Stimulated activated CD4-positive, alpha-beta T cell treated with anti-CD3 and anti-CD28 coated beads, TNF-alpha, amount 100 ng/mL, for 24 hours (primary cell): ENCODE measurements around the gene BICD2.
"Not testable (repeated sequence)": the region's sequence is repeated elsewhere in the genome, so short reads cannot be mapped to it uniquely, and the experiment has no call there.

Experiments
- DNase-seq, 3 experiments: peaks; one replicate each; pipeline ENCODE4 v3.0.0-alpha.2; 2020; ENCODE audit warnings: low read depth in 3 of 3

Gene BICD2

DNA sequence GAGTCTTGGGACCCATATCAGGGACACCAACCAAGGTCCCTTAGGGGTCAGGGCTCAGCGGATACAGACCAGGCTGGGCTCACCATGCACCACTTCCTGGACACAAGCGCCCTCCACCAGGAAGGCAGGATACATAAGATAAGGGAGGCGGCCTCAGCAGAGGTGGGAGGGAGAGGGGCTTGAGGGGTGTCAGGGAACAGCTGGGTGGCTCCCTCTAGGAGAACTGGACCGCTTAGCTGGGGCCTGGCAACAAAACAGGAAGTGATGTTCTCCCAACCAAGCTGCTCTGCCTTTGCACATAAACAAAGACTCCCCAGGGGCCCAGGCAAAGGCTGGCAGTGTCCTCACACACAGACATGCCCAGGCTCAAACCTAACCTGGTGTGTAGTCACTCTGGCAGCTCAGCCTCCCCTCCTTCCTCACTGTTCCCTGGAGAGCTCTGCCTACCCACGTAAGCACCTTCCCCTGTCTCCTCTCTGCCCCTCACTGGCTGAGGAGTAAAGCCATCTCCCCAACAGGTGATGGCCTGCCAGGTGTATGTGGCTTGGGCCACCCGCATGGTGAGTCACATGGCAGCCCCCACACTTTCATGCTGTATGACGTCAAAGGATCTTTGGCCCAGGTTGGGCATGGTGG, 5.8 kb upstream of the BICD2 start:
- no peak for DNase-seq

DNA sequence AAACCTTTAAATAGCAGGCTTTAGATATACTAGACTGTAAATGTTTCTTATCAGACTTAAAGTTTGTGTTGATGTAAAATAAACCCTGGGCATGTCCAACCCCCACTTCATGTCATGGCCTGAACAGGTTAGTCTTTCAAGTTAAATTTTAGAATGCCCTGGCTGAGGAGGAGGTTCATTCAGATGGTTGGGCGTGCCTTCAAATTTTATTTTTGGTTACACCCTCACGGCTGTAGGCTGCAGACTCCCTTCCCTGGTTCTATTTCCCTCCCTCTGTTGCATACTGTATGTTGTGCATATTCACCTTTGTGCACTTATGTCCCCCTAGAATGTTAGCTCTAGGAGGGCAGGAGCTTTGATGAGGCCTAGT, 5.3 kb upstream of the BICD2 start:
- DNase-seq, result no peak

DNA sequence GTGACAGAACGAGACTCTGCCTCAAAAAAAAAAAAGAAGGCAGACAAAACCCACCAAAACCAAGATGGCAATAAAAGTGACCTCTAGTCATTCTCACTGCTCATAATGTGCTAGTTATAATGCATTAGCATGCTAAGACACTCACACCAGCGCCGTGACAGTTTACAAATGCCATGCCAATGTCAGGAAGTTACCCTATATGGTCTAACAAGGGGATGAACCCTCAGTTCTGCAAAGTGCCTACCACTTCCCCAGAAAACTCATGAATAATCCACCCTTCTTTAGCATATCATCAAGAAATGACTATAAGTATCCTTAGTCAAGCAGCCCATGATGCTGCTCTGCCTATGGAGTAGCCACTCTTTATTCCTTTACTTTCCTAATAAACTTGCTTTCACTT, 4.7 kb upstream of the BICD2 start:
- DNase-seq, result no peak

DNA sequence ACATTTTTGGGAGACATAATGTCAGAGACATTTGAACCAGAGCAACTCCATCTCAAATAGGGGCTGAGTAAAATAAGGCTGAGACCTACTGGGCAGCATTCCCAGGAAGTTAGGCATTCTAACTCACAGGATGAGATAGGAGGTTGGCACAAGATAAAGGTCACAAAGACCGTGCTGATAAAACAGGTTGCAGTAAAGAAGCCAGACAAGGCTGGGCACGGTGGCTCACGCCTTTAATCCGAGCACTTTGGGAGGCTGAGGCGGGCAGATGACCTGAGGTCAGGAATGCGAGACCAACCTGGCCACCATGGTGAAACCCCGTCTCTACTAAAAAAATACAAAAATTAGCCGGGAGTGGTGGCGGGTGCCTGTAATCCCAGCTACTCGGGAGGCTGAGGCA, 4.2 kb upstream of the BICD2 start:
- not testable (repeated sequence) for DNase-seq

DNA sequence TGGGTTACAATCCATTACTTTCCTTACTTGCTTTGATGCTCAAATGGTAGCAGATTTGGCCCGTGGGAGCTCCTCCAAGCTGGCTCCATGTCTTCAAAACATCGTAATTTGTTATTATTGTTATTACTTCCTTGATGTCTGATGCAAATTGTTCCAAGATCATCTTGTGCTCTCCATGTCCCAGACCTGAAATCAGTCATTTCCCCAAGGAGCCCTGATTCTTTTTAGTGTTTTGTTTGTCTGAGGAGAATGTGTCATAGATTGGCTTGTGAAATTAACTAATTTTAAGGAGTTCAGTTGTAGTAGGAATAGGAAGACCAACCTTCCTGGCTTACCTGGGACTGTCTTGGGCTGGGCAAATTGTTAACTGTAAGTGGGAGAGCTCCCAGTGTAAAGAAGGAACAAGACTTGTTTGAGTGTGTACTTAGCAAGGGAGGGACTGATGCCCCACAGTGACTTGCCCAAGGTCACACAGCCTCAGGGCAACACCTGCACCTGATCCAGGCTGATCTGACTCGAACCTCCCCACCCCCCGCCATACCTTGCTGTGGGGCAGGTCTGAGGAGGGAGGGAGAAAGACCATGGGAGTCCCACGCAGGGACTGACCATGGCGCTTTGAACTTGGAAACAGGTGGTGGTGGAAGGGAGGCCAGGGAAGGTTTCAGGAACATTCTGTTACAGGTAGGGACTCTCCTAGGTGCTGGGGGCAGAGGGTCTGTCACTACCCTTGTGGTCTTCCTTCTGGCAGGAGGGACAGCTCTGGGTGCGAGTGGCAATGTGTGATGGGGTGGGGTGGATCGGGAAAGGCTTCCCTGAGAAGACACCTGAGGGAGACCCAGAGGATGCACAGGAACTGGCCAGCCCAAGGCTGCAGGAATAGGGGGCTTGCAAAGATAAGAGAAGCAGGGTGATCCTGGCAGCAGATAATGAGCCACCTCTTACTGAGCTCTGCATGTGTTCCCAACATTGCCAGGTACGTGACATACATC, 2.7 kb upstream of the BICD2 start:
- no peak for DNase-seq

DNA sequence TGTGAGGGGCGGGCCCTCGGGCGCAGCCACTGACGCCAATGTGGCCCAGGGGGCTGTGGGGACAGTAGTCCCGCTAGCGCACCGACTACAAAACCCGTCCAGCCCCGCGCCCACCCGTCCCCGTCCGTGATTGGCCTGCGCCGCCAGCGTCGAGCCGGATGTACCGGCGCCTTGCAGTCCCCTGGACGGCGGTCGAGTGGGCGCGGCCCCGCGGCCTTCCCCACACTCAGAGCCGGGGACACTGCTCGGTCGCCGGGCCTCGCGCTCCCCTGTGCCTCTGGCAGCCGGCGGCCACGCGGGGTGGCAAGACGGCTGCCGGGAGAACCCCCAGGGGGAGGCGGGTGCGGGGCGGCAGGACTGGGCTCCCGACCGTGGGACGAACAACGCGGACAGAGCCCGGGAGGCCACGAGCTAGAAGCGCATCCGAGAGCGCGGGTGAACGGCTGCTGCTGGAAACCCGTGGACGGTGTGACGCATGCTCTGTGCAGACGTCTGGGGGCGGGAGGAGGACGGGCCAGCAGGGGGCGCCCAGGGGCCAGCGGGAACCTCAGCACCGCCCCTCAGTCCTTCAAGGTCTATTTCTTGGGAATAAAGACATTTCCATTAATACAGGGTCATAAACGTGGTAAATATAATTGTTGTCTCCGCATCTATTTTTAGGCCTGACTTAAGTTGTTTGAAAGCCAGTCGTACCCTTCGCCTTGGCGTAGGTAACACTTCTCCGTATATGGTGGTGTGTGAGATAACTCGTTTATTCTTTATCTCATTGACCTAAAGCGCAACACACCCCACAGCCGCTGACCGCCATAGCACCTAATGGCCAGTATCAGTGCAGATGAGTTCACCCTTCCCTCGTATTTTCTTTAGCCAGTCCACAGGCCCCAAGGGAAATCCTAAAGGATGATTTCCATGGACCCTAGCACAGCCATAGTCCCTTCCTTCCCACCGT, 629 bp upstream of the BICD2 start:
- DNase-seq, result peak; percentile 94 to 98 (median 94)

DNA sequence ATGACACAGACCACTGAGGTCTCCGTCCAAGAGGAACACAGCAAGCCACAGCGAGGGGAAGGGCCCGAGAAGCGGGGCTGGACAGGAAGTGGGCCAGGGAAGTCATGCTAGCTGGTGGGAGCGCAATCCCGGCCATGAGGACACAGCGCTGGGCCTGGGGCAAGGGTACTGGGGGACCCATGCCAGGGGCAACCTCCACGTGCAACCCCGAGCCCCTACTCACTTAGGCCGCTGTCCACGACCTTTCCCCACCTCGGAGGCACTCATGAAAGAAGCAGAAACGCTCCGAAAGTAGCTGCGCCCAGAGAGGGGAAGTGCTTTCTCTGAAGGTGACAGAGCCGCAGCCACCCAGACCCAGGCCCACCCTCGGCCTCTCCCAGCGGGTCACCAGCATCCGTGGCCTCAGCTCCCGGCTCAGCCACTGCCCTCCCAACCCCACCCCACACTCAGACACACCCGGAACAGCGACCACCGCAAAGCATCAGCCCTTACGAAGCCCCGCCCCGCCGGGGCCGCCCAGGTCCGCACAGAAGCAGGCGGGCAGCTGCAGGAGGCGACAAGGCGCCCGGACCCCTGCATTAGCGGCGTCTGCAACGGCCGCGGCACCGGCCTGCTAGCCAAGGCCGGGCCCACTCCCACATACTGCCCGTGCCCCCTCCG, 782 bp downstream of the BICD2 start:
- peak in 1 of 3 experiments; percentile 35 for DNase-seq

DNA sequence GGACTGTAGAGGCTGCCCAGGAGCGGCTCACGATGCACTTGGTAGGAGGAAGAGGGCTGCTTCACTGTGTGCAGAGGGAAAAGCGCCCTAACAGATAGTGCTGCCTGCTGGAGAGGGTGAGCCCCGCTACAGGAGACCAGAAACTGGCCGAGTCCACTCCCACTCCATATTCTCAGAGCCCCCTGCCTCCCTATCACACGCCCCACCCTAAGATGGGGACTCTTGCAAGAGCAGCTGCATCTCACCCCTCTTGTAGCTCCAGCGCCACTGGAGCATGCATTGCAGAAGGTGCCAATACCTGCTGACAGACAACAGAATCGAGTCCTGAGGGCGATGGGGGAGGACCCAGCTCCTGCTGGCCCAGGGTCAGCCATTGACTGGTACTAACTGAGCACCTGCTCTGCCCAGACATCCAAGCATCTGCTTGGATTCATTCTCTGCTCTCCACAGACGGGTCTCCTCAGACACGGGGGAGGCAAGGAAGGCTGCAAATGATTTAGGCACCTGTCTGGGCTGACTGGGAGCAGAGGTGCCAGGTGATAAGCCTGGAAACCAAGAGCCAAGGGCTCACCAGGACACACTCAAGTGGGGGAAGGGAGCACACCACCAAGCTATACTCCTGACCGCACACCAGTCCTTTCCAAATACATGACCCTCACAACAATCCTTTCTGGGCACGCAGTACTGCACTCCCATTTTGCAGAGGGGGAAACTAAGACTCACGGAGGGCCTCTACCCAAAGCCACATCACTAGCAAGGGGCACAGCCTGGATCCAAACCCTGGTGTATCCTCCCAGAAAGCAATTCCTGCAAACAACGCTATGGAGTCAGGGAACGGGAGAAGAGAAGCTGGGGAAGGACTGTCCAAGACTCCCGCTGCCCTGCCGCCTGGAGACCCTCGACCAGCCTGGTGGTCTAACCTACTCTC, 1.6 kb downstream of the BICD2 start:
- DNase-seq, result no peak

DNA sequence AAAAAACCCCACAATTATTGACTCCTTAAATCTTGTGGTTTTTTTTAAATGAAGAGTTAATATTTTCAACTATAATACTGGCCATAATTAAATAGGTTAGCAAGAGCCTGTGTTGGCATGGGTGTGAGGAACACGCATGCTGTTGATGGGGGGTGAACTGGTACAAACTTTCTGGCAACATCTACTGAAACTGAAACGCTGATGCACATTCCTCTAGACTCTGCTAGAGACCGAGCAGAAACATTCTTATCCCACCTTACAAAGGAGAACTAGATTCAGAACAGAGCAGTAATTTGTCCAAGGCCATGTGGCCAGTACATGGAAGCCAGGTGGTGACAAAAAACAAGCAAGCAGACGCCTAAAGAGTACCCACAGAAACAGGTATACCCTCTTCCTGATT, 2.4 kb downstream of the BICD2 start:
- DNase-seq, result no peak

DNA sequence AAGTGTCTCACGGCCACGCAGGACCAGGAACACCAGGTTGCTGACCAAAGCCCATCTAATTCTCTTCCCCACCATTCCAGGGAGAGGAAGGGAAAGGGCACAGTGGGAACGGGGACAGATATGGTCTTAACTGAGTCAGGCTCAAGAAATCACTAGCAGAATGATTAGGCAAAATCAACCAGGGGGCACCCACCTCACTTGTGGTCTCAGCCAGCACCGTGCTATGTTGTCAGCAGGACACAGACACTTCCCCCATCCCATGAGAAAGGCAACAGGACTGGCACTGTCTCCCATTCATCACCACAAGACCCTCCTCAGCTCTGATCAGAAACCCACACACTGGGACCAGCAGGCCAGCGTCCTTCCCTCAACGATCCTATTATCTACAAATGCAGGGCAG, 2.9 kb downstream of the BICD2 start:
- DNase-seq, result no peak

DNA sequence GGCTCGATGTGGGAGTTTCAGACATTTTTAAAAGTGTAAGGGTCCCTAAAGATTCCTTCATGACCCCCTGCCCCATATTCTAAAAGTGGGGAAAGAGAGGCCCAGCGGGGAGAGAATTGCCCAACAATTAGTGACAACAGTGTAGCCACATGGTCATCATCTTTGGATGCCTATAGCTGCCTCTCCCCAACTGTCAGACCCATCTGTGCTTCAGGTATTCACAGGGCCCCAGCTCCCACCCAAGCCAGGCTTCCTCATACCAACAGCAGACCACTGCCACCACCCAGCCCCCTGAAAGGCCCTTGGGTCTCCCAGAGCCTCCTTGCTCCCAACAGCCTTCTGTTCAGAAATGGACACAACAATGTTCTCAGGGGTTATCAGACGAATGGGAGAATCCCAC, 4.1 kb downstream of the BICD2 start:
- no peak for DNase-seq

DNA sequence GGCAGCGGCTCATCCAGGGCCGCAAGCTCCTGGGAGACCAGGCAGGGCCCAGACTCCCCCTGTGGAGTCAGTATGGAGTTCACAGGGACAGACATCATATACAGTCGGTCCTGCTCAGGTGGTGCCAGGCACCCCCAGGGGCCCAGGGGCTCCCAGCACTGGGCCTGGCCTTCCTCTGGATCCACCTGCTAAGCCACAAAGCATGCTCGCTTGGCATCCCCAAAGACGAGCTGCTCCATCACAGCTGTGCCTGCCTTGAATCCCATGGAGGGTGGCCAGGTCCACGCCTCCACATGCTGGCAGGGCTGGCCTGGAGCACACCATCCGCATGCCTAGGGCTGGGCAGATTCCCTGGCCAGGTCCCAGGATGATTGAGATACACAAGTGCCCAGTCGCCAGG, 4.6 kb downstream of the BICD2 start:
- DNase-seq, result no peak

DNA sequence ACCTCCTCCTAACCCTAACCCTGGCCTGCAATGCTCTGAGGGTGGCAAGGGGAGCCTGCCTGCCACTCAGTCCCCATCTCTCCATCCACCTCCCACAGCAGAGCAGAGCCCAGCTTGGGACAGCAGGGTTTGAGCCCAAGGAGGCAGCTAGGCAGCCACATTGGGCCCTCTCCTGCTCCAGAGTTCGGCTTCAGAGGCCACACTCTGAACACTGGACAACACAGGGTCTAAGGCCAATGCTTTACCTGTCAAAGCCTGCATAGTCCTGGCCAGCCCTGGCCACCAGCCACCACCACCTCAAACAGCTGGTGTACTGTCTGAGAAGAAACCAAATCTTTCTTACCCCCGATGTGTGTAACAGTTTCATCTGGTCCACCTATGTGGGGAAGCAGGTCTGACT, 5.2 kb downstream of the BICD2 start:
- no peak for DNase-seq

DNA sequence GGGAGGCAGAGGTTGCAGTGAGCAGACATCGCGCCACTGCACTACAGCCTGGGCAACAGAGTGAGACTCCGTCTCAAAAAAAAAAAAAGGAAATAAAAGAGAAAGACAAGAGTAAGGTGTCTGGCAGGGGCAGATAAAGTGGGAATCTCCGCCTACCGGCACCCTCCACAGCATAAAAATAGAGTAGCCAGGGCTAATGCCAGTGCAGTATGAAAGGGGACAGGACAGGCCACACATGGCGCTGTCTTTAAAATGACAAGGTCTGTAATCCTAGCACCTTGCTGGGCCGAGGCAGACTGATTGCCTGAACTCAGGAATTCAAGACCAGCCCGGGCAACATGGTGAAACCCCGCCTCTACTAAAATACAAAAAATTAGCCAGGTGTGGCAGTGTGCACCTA, 7.8 kb downstream of the BICD2 start:
- DNase-seq, result no peak

DNA sequence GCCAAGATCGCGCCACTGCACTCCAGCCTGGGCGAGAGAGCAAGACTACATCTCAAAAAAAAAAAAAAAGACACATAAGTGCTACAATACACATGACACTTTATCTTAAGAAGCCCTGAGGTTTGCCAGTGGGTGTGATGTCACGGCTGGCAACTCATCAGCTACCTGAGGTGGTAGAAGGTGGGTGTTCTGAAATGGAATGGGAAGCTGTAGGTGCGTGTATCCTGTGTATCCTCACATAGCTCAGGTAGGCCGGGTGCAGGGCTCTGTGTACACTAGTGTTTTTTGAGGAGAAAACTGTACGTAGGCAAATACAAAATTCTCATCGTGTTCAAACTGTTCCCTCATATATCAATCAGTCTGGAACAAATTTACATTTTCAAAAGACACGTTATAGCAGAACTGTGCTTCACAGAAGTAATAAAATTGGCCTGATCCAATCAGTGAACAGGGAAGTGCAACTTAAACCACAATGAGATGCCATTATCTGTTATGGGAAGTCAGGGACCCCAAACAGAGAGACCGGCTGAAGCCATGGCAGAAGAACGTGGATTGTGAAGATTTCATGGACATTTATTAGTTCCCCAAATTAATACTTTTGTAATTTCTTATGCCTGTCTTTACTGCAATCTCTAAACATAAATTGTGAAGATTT, 10.4 kb downstream of the BICD2 start:
- DNase-seq, result no peak

DNA sequence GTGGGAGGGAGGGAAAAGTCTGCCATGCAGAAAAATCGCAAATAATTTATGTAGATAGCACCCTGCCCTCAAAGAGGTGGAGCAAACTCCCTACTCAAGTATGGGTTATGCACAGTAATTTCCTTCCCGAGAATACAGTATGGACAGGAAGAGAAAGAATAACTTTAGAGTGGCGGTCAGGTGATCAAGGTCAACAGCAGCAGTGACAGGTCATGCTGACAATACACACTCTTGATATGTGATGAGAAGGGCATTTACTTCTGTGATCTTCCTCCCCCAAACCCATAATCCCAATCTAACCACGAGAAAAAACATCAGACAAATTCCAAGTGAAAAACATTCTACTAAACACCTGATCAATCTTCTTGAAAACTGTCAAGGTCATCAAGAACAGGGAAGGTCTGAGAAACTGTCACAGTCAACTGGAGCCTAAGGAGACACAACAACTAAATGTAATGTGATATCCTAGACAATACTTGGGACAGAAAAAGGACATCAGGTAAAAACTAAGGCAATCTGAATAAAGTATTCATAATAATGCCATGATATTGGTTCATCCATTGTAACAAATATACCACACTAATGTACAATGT, 11.7 kb downstream of the BICD2 start:
- no peak for DNase-seq

DNA sequence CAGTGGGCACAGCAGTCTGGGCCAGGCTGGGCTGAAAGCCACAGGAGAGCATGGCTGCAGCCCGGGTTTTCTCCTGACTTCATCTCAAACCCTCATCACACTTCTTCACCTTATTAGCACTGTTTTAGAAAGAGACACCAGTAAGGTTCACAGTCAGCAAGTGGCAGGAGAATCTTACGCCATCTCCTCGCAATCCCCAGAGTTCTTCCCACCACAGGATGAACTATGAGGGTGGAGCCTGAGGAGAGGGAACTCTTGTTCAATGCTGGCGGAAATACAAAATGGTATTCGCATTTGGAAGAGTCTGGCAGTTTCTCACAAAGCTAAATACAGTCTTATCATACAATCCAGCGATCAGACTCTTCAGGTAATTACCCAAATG, 14.7 kb downstream of the BICD2 start:
- no peak for DNase-seq

DNA sequence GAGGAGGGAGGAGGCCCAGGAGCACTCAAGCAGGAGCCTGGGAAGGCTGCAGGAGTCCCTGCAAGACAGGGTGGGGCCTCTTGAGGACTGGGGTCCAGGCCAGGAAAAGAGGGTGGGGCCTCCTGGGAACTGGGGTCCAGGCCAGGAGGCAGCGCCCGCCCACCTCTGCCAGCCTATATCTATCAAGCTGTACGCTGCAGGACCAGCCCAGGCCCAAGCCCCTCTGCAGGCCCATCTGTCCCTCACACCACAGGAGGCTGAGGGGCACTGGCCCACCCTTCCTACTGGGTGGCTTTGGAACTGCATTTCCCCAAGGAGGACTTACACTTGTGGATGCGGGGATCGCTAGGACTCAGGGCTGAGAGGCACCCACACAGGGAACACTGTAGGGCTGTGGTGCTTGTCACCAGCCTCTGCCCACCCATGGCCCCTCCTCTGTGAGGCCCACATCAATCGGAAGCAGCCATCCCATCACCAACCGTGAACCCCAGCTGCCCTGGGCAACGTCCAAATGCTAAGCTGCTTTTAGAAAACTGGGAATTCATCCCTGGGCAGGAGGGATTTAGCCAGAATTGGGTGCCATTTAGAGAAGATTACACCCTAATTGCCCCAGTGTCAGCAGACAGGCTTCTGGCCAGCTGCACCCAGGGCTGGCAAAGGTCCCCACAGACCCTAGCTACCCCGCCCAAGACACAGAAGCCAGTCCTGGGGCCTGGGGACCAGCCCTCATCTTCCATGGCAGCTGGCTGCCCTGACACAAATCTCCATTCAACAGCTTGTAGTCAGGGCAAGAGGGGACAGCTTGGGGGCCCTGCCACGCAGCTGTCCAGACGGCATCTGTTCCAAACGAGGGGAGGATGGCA, 15.3 kb downstream of the BICD2 start:
- no peak for DNase-seq

DNA sequence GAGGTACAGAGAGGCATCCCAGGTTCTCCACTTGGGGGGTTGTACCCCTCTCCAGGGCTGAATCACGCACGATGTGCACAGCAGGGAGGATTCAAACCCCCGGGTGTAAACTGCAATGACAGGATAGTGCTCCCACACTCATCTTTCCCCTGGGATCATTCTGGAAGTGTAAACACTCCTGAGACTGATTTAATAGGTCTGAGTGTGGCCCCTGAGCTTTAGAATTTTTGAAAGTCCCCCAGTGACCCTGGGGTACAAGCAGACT, 16.5 kb downstream of the BICD2 start:
- no peak for DNase-seq
